ENCODE results near the gene MYLK.

DNA sequence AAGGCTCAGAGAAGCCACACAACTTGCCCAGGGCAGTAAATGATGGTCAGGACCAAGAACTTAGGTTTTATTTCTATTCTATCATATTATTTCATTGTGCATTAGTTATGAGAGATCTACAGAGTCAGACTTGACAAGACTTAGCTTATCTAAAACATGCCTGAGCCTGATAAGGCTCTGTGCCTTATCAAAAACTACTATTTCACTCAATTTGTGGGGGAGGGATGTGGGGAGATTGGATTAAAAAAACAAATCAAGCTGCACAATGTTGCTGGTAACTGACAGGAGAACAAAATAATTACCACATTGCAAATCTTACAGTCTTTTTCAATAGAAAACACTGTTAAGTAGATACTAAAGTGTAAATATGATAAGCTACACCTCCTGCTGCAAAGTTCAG is 315.3 kb downstream of the MYLK start:
- TF ChIP-seq SP1 (CRISPR knock-in tag; IDR thresholded peaks at IDR 0.05): no peak
- TF ChIP-seq CC2D1A (IDR thresholded peaks at IDR 0.05): no peak
- TF ChIP-seq POLR2A (conservative IDR thresholded peaks at IDR 0.05): no peak
- TF ChIP-seq, protein P1, sequence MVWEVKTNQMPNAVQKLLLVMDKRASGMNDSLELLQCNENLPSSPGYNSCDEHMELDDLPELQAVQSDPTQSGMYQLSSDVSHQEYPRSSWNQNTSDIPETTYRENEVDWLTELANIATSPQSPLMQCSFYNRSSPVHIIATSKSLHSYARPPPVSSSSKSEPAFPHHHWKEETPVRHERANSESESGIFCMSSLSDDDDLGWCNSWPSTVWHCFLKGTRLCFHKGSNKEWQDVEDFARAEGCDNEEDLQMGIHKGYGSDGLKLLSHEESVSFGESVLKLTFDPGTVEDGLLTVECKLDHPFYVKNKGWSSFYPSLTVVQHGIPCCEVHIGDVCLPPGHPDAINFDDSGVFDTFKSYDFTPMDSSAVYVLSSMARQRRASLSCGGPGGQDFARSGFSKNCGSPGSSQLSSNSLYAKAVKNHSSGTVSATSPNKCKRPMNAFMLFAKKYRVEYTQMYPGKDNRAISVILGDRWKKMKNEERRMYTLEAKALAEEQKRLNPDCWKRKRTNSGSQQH (CRISPR knock-in tag; IDR thresholded peaks at IDR 0.05): no peak
- TF ChIP-seq ZFP30 (CRISPR knock-in tag; IDR thresholded peaks at IDR 0.05; ENCODE audit: borderline replicate concordance): no peak

Data from K562 (cell line).